BE2C (cell line): Measurements from ENCODE around the gene SH3D21.

Experiments used
- DNase-seq: peaks from one replicate; pipeline ENCODE4 v3.0.0-alpha.2; 2020
- H3K27me3 ChIP-seq: fragments of 250-450 bp; sonication (Bioruptor Pico); 2 replicates; pipeline ENCODE4 v1.5.1; 2020; ENCODE audit warnings: mild to moderate bottlenecking
- H3K36me3 ChIP-seq: fragments of 250-450 bp; sonication (Bioruptor Pico); 2 replicates; pipeline ENCODE4 v1.5.1; 2020; ENCODE audit warnings: mild to moderate bottlenecking
- H3K4me1 ChIP-seq: fragments of 250-450 bp; sonication (Bioruptor Pico); 2 replicates; pipeline ENCODE4 v1.5.1; 2020
- H3K4me3 ChIP-seq: 2 replicates; pipeline ENCODE4 v1.5.1; 2011; ENCODE audit warnings: low read depth, low read length
- H3K9me3 ChIP-seq: fragments of 250-450 bp; sonication (Bioruptor Pico); 2 replicates; pipeline ENCODE4 v1.5.1; 2020
- TF ChIP-seq, protein P1 (sequence below): IDR thresholded peaks from 2 replicates; pipeline ENCODE4 v1.5.1; 2012; ENCODE audit warnings: mild to moderate bottlenecking, low read depth, low read length

Gene SH3D21

DNA sequence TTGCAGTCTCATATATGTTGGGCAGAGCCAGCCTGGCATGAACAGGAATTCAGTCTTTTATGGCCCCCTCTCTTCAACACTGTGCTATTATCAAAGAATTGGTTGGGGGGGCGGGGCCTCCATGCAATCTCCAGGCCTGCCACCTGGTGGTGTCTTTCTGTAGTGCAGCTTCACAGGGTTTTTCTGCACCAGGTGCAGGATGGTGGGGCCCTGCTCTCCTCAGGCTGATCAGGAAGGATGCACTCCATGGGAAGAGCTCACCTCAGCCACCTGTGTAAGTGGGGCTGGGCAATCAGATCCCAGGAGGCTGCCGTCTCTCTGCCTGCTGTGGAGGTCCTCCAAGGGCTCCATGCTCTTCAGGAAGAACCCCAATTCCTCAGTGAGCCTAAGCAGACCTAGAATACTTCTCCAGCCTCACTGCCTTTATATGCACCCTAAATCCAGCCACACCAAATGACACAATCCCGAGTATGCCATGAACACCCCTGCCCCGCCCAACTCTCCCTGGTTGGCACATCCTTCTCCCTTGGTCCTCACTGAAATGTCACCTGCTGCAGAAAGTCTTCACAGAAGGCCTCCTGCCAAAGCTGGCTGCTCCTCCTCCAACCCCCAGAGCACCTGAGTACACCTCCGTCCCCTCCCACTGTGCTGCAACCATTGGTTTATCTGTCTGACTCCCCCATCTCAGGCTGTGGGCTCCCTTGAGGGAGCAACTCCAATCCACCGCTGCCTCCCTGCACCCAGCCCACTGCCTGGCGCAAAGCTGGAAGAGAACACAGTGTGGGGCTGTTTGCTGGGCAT, 63.1 kb downstream of the SH3D21 start:
- H3K9me3 ChIP-seq = no peaks in the 10 kb centered on the region
- no peaks in the 10 kb centered on the region for H3K27me3 ChIP-seq
- H3K4me1 ChIP-seq = peaks cover 23% of the 10 kb centered on the region
- H3K4me3 ChIP-seq = no peak overlapping the region
- no peaks in the 10 kb centered on the region; the same call in 1 of the 2 replicates for H3K36me3 ChIP-seq
- TF ChIP-seq, protein P1, sequence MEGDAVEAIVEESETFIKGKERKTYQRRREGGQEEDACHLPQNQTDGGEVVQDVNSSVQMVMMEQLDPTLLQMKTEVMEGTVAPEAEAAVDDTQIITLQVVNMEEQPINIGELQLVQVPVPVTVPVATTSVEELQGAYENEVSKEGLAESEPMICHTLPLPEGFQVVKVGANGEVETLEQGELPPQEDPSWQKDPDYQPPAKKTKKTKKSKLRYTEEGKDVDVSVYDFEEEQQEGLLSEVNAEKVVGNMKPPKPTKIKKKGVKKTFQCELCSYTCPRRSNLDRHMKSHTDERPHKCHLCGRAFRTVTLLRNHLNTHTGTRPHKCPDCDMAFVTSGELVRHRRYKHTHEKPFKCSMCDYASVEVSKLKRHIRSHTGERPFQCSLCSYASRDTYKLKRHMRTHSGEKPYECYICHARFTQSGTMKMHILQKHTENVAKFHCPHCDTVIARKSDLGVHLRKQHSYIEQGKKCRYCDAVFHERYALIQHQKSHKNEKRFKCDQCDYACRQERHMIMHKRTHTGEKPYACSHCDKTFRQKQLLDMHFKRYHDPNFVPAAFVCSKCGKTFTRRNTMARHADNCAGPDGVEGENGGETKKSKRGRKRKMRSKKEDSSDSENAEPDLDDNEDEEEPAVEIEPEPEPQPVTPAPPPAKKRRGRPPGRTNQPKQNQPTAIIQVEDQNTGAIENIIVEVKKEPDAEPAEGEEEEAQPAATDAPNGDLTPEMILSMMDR = peak; percentile 68
- peak; percentile 73 for DNase-seq
